H1 (cell line): ENCODE data around the gene UNC5B. TPM values are rescaled to one million over a fixed set of nuclear protein-coding genes. Genes with fewer than 3 reads are reported as not detected.

Experiments
- CTCF ChIA-PET: fragments of 300-600 bp; sonication (Branson Sonifier 250); formaldehyde crosslinking; loops from one replicate; lab custom pipeline; 2021; ENCODE audit not compliant: partially characterized antibody; lab: Charles Lee
- POLR2A ChIA-PET: fragments of 300-600 bp; sonication (Branson Sonifier 250); formaldehyde crosslinking; loops from one replicate; lab custom pipeline; 2021; ENCODE audit warnings: inconsistent platforms; ENCODE audit not compliant: partially characterized antibody; lab: Charles Lee
- DNase-seq, 2 experiments: peaks; one replicate each; pipeline versions ENCODE4 v3.0.0 to v3.0.0-alpha.2; 2010 to 2022; ENCODE audit warnings: low spot score in 2 of 2, low read depth in 1 of 2, mixed read lengths in 1 of 2
- FAIRE-seq: peaks from 2 replicates; lab custom pipeline; 2011; peaks lifted over from hg19 to GRCh38; lab: Jason Lieb, UNC
- H2AFZ ChIP-seq: 2 replicates; pipeline ENCODE4 v1.8.1; 2012; ENCODE audit warnings: low read length, inconsistent platforms
- H2AK5ac ChIP-seq: 2 replicates; pipeline ENCODE4 v1.6.1; 2013; ENCODE audit warnings: low read depth, low read length
- H2BK120ac ChIP-seq: replicated peaks from 2 replicates; pipeline ENCODE3; 2013; ENCODE audit warnings: low read depth, low read length, inconsistent platforms
- H2BK12ac ChIP-seq: 2 replicates; pipeline ENCODE4 v1.6.1; 2013; ENCODE audit warnings: low read depth, low read length
- H2BK15ac ChIP-seq: 2 replicates; pipeline ENCODE4 v1.6.1; 2013; ENCODE audit warnings: low read length
- H2BK20ac ChIP-seq: 2 replicates; pipeline ENCODE4 v1.6.1; 2013; ENCODE audit warnings: low read length
- H2BK5ac ChIP-seq: 2 replicates; pipeline ENCODE4 v1.6.1; 2013; ENCODE audit warnings: low read depth, low read length
- H3K14ac ChIP-seq: 2 replicates; pipeline ENCODE4 v1.6.1; 2013; ENCODE audit warnings: inconsistent platforms; ENCODE audit not compliant: insufficient read length
- H3K18ac ChIP-seq: 2 replicates; pipeline ENCODE4 v1.6.1; 2013; ENCODE audit warnings: low read length; ENCODE audit errors: extremely low read depth
- H3K23ac ChIP-seq: 2 replicates; pipeline ENCODE4 v1.6.1; 2013; ENCODE audit warnings: inconsistent platforms; ENCODE audit not compliant: insufficient read length
- H3K23me2 ChIP-seq: 2 replicates; pipeline ENCODE4 v1.6.1; 2013; ENCODE audit warnings: low read depth, low read length
- H3K27ac ChIP-seq: 2 replicates; pipeline ENCODE4 v1.6.1; 2011; ENCODE audit warnings: low read depth, low read length, inconsistent platforms
- H3K27me3 ChIP-seq, 4 experiments: replicated peaks in 1 of 4; 1 replicate in 1 of 4; 2 replicates in 3 of 4; pipeline versions ENCODE4 v1.6.1 to v1.8.1; 2011 to 2013; ENCODE audit warnings: low read length in 3 of 4, mild to moderate bottlenecking in 3 of 4, inconsistent platforms in 2 of 4, mixed read lengths in 2 of 4, moderate library complexity in 1 of 4; ENCODE audit not compliant: control insufficient read depth in 3 of 4, insufficient read depth in 3 of 4; ENCODE audit errors: extremely low read depth in 1 of 4
- H3K36me3 ChIP-seq, 4 experiments: 2 replicates each; pipeline versions ENCODE4 v1.6.1 to v1.8.1; 2011 to 2013; ENCODE audit warnings: mild to moderate bottlenecking in 4 of 4, low read length in 3 of 4, moderate library complexity in 2 of 4, control low read depth in 1 of 4, inconsistent platforms in 1 of 4; ENCODE audit not compliant: insufficient read depth in 4 of 4, control insufficient read depth in 2 of 4
- H3K4ac ChIP-seq: replicated peaks from 2 replicates; pipeline ENCODE3; 2013; ENCODE audit warnings: low read length, low read depth, mixed read lengths, inconsistent platforms; ENCODE audit not compliant: insufficient read length
- H3K4me1 ChIP-seq, 4 experiments: replicated peaks in 1 of 4; 1 replicate in 1 of 4; 2 replicates in 3 of 4; pipeline versions ENCODE4 v1.6.1 to v1.8.1; 2011 to 2013; ENCODE audit warnings: low read length in 3 of 4, inconsistent platforms in 2 of 4, mixed read lengths in 1 of 4; ENCODE audit not compliant: insufficient read depth in 4 of 4, control insufficient read depth in 3 of 4
- H3K4me2 ChIP-seq, 2 experiments: 2 replicates each; pipeline versions ENCODE4 v1.6.1 to v1.8.1; 2011 to 2013; ENCODE audit warnings: low read depth in 2 of 2, low read length in 2 of 2, control low read depth in 1 of 2, inconsistent platforms in 1 of 2, mild to moderate bottlenecking in 1 of 2; ENCODE audit not compliant: insufficient read depth in 1 of 2
- H3K4me3 ChIP-seq, 4 experiments: fragments of 200-600, 300-600 bp in 1 of 4; sonication (generic), shearing (Covaris generic), sonication (Bioruptor Twin) in 1 of 4; 2 replicates each; pipeline versions ENCODE4 v1.5.1 to v1.8.1; 2011 to 2016; ENCODE audit warnings: low read length in 4 of 4, low read depth in 3 of 4, control low read depth in 2 of 4, inconsistent platforms in 2 of 4, mild to moderate bottlenecking in 2 of 4, mixed read lengths in 1 of 4, moderate library complexity in 1 of 4; ENCODE audit not compliant: insufficient read depth in 2 of 4; ENCODE audit errors: extremely low read depth in 1 of 4
- H3K56ac ChIP-seq: replicated peaks from 2 replicates; pipeline ENCODE3; 2013; ENCODE audit warnings: low read depth, mild to moderate bottlenecking, mixed read lengths, low read length, inconsistent platforms; ENCODE audit not compliant: insufficient read length
- H3K79me1 ChIP-seq: 2 replicates; pipeline ENCODE4 v1.6.1; 2013; ENCODE audit warnings: low read depth, low read length, control low read depth
- H3K79me2 ChIP-seq, 2 experiments: 2 replicates each; pipeline versions ENCODE4 v1.6.1 to v1.8.1; 2012 to 2013; ENCODE audit warnings: low read length in 2 of 2, mild to moderate bottlenecking in 2 of 2, inconsistent platforms in 1 of 2; ENCODE audit not compliant: insufficient read depth in 2 of 2, control insufficient read depth in 1 of 2
- H3K9ac ChIP-seq, 4 experiments: replicated peaks in 1 of 4; 1 replicate in 1 of 4; 2 replicates in 3 of 4; pipeline versions ENCODE4 v1.6.1 to v1.8.1; 2011 to 2013; ENCODE audit warnings: low read depth in 3 of 4, low read length in 3 of 4, control low read depth in 2 of 4, mild to moderate bottlenecking in 2 of 4, moderate library complexity in 2 of 4, inconsistent platforms in 1 of 4; ENCODE audit errors: extremely low read depth in 1 of 4
- H3K9me3 ChIP-seq, 2 experiments: 2 replicates each; pipeline versions ENCODE4 v1.6.1 to v1.8.1; 2012 to 2013; ENCODE audit warnings: mild to moderate bottlenecking in 2 of 2, moderate library complexity in 2 of 2, control low read depth in 1 of 2, inconsistent platforms in 1 of 2, low read depth in 1 of 2, low read length in 1 of 2, mixed read lengths in 1 of 2; ENCODE audit not compliant: insufficient read depth in 2 of 2
- H4K20me1 ChIP-seq, 2 experiments: replicated peaks in 1 of 2; 2 replicates each; pipeline versions ENCODE3 to v1.8.1; 2011 to 2013; ENCODE audit warnings: inconsistent platforms in 2 of 2, low read length in 2 of 2, mild to moderate bottlenecking in 1 of 2; ENCODE audit not compliant: insufficient read depth in 2 of 2, control insufficient read depth in 1 of 2
- H4K5ac ChIP-seq: 2 replicates; pipeline ENCODE4 v1.6.1; 2013; ENCODE audit warnings: low read length, low read depth, mixed read lengths, inconsistent platforms; ENCODE audit not compliant: insufficient read length
- H4K8ac ChIP-seq: 2 replicates; pipeline ENCODE4 v1.8.0; 2013; ENCODE audit warnings: mild to moderate bottlenecking, moderate library complexity, low read length, inconsistent platforms; ENCODE audit not compliant: insufficient read depth; ENCODE audit errors: extremely low read depth
- H4K91ac ChIP-seq: replicated peaks from 2 replicates; pipeline ENCODE3; 2013; ENCODE audit warnings: low read length, mixed read lengths, inconsistent platforms; ENCODE audit not compliant: insufficient read length
- NRF1 ChIP-seq: IDR thresholded peaks from 2 replicates; pipeline ENCODE4 v1.6.1; 2011; ENCODE audit warnings: mild to moderate bottlenecking, low read depth, low read length, improper control_type of control experiment
- RAD21 ChIP-seq, 2 experiments: IDR thresholded peaks in 1 of 2; conservative IDR thresholded peaks in 1 of 2; 2 replicates each; pipeline ENCODE4 v1.6.1; 2011; ENCODE audit warnings: low read depth in 2 of 2, low read length in 2 of 2, improper control_type of control experiment in 1 of 2, inconsistent platforms in 1 of 2, mild to moderate bottlenecking in 1 of 2, moderate library complexity in 1 of 2
- SIRT6 ChIP-seq: IDR thresholded peaks from one replicate; pipeline ENCODE4 v1.7.1; 2012; ENCODE audit warnings: low read length, inconsistent platforms
- SIX5 ChIP-seq: IDR thresholded peaks from 2 replicates; pipeline ENCODE4 v1.6.1; 2011; ENCODE audit warnings: mild to moderate bottlenecking, low read depth, low read length
- SUZ12 ChIP-seq: fragments of 200-600 bp; sonication (generic); IDR thresholded peaks from 2 replicates; pipeline ENCODE4 v1.6.1; 2012; ENCODE audit warnings: mild to moderate bottlenecking, inconsistent platforms, low read length, moderate library complexity, mixed read lengths
- WGBS, 2 experiments: shearing (Covaris generic) in 1 of 2; methylation state at CpG; one replicate each; pipeline versions ENCODE4 v1.1.6 to v1.1.7; 2013 to 2015; ENCODE audit warnings: low lambda C conversion rate in 2 of 2, mixed read lengths in 2 of 2, inconsistent platforms in 1 of 2, low coverage in 1 of 2, missing lambda C conversion rate in 1 of 2; ENCODE audit not compliant: insufficient replicate concordance in 2 of 2, insufficient coverage in 1 of 2, insufficient read length in 1 of 2; ENCODE audit errors: extremely low coverage in 1 of 2, missing lambda C conversion rate in 1 of 2; 5-methylcytosine and 5-hydroxymethylcytosine counted together
- polyA plus RNA-seq, 7 experiments: library from polyadenylated mRNA; depleted of rRNA in 3 of 7; stranded (reverse) in 5 of 7; unstranded in 2 of 7; fragments of >200 nt in 5 of 7; fragments of 200-250 nt in 2 of 7; gene quantifications; 1 replicate in 5 of 7; 2 replicates in 1 of 7; 4 replicates in 1 of 7; pipeline versions ENCODE4 v1.2.1 to v1.2.3, GENCODE V29; 2011 to 2013; ENCODE audit warnings: missing spikeins in 2 of 7, mixed read lengths in 2 of 7
- total RNA-seq: library from RNA; stranded (reverse); fragmentation: NEBNext Ultra II Directional; extraction: Animal tissue kit (Norgen Biotek cat#: 25700); gene quantifications from 2 replicates; pipeline ENCODE4 v1.2.1, GENCODE V29; 2021
- TF ChIP-seq, protein P1 (sequence below): IDR thresholded peaks from 2 replicates; pipeline ENCODE4 v1.6.1; 2012; ENCODE audit warnings: inconsistent platforms

The UNC5B gene
- total and polyA plus RNA-seq, 2 of the 8 experiments (the other 6 are each of a cell fraction or from before 2014, with no cell fraction given) = 27.9 to 31.8 TPM

DNA sequence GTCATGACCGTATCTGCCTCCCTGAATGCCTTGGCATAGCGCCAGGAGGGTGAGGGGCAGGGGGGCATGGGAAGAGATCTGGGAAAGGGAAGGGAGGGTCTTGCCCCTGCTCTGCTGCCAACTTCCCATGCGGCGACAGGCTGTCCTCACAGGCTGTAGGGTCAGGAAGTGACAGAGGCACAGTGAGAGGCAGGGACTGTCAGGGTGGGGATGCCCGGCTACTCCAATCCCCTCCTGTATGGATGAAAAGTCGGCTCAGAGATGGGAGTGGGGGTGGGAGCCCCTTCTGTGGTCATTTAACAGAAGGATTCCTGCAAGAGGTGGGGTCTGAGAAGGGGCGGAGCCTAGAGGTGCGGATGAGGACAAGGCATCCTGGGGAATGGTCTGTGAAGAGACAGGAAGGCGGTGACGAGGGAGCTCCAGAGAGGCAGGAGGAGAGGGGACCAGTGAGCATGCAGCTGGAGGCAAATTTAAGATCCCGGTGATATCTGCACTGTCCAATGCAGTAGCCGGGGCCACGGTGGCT is 20.8 kb upstream of the UNC5B start:
- Histone ChIP-seq H3K4me1 (peaks cover 0 to 2% (median 0%) of the 10 kb centered on the region in 4 experiments; a peak in 3 of 7 replicates), H3K9ac (no peak overlapping the region), H2AFZ (no peak overlapping the region), H2BK20ac (no peak overlapping the region), H3K79me2 (no peaks in the 10 kb centered on the region), H3K9me3 (no peaks in the 10 kb centered on the region), H3K56ac (no peak overlapping the region), H3K18ac (peak overlapping the region; percentile 81; the same call in 1 of the 2 replicates), H4K5ac (no peak overlapping the region), H3K4me2 (no peak overlapping the region; a peak in 1 of 4 replicates), H2BK120ac (no peak overlapping the region), H3K36me3 (no peaks in the 10 kb centered on the region), H2AK5ac (0 out of 2 replicates have a peak overlapping the region, but pooled peaks have one; percentile 5), H3K23me2 (no peaks in the 10 kb centered on the region), H3K23ac (no peak overlapping the region), H3K27me3 (no peaks in the 10 kb centered on the region; a peak in 2 of 7 replicates), H4K20me1 (no peaks in the 10 kb centered on the region), H3K79me1 (no peaks in the 10 kb centered on the region), H4K91ac (no peak overlapping the region), H3K4me3 (no peak overlapping the region), H2BK15ac (peak overlapping the region; percentile 24; the same call in 1 of the 2 replicates), H3K27ac (no peak overlapping the region), H2BK12ac (no peak overlapping the region), H3K14ac (no peak overlapping the region), H2BK5ac (no peak overlapping the region; the same call in 1 of the 2 replicates), H4K8ac (peak overlapping the region; percentile 60; the same call in 1 of the 2 replicates), H3K4ac (no peak overlapping the region)
- DNase-seq (peak in 1 of 2 experiments; percentile 72), FAIRE-seq (peak; percentile 52)
- ChIA-PET CTCF (interaction anchor here (0.7 to 1.6 kb wide), 3 partner anchors 25 to 117 kb away, joined by 3 read pairs; no protein-coding TSS in a partner anchor), POLR2A (no interaction called here)
- WGBS, 2 experiments = 73% methylated on average over 11 of the region's 13 CpGs; no CpG with 5 or more reads in 1 of the 2 experiments
- TF ChIP-seq, protein P1, sequence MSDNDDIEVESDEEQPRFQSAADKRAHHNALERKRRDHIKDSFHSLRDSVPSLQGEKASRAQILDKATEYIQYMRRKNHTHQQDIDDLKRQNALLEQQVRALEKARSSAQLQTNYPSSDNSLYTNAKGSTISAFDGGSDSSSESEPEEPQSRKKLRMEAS = no peak
- TF ChIP-seq SIRT6 (no peak), RAD21 (IDR thresholded peaks at IDR 0.05 in 1 of 2, conservative IDR thresholded peaks at IDR 0.05 in 1 of 2; ENCODE audit: low read depth in 2 of 2, low read length in 2 of 2) (no peak), SUZ12 (no peak), SIX5 (no peak), NRF1 (no peak)
